Ishikawa (cell line): ENCODE results near the gene SGMS1.

Experiments
- CREB1 ChIP-seq: IDR thresholded peaks from 2 replicates; pipeline ENCODE4 v1.6.1; 2012; ENCODE audit warnings: low read depth
- EGR1 ChIP-seq: IDR thresholded peaks from 2 replicates; pipeline ENCODE4 v1.6.1; 2012
- EP300 ChIP-seq: IDR thresholded peaks from 2 replicates; pipeline ENCODE4 v1.6.1; 2012; ENCODE audit warnings: borderline replicate concordance
- FOXM1 ChIP-seq: IDR thresholded peaks from 2 replicates; pipeline ENCODE4 v1.6.1; 2012; ENCODE audit warnings: low read depth, borderline replicate concordance
- MAX ChIP-seq: IDR thresholded peaks from 2 replicates; pipeline ENCODE4 v1.6.1; 2012
- RAD21 ChIP-seq: IDR thresholded peaks from 2 replicates; pipeline ENCODE4 v1.6.1; 2012; ENCODE audit warnings: low read depth
- REST ChIP-seq: IDR thresholded peaks from 2 replicates; pipeline ENCODE4 v1.6.1; 2012; ENCODE audit warnings: low read depth, mild to moderate bottlenecking
- TAF1 ChIP-seq: IDR thresholded peaks from 2 replicates; pipeline ENCODE4 v1.6.1; 2012; ENCODE audit warnings: low read depth, mild to moderate bottlenecking
- TCF12 ChIP-seq: IDR thresholded peaks from 2 replicates; pipeline ENCODE4 v1.6.1; 2012; ENCODE audit warnings: low read depth
- TEAD4 ChIP-seq: IDR thresholded peaks from 2 replicates; pipeline ENCODE4 v1.6.1; 2012
- YY1 ChIP-seq: IDR thresholded peaks from 2 replicates; pipeline ENCODE4 v1.6.1; 2012; ENCODE audit warnings: low read depth

- TF ChIP-seq EGR1: no peak
- TF ChIP-seq MAX: no peak
- no peak for TF ChIP-seq RAD21
- no peak for TF ChIP-seq TAF1
- no peak for TF ChIP-seq REST
- no peak for TF ChIP-seq YY1
- no peak for TF ChIP-seq TCF12
- TF ChIP-seq CREB1: no peak
- no peak for TF ChIP-seq EP300
- no peak for TF ChIP-seq TEAD4
- TF ChIP-seq FOXM1: no peak
Observed at GRCh38 chr10:50615658-50616057, 8.1 kb downstream of the SGMS1 start.
